ENCODE data around the gene PRKACA.

- TF ChIP-seq POLR2A (IDR thresholded peaks at IDR 0.05; ENCODE audit: low read length) = no peak
- no peak for TF ChIP-seq GATA1 (IDR thresholded peaks at IDR 0.05; ENCODE audit: low read depth, low read length)
Observed at GRCh38 chr19:14061081-14061749, 56.3 kb downstream of the PRKACA start.

Data from erythroblast (primary cell).